GM23338 (cell line): ENCODE results near the gene CLPTM1L. TPM values are rescaled to one million over a fixed set of nuclear protein-coding genes. Genes with fewer than 3 reads are reported as not detected.

ENCODE experiments used
- ATAC-seq: fragments of 200-7000 bp; cut with Tn5 transposase; 3 replicates; pipeline ENCODE4 v1.9.1; 2020
- DNase-seq: peaks from one replicate; pipeline ENCODE4 v3.0.0-alpha.2; 2015; ENCODE audit warnings: low spot score
- H2AFZ ChIP-seq: fragments of 200-600 bp; sonication (generic); 2 replicates; pipeline ENCODE4 v1.8.0; 2016; ENCODE audit warnings: antibody characterized with exemption, mild to moderate bottlenecking, moderate library complexity
- H3F3A ChIP-seq: fragments of 200-600 bp; sonication (generic); replicated peaks from 2 replicates; pipeline ENCODE4 v1.8.0; 2017; ENCODE audit warnings: antibody characterized with exemption, mixed run types, low read depth
- H3K27ac ChIP-seq: fragments of 200-600 bp; sonication (generic); 2 replicates; pipeline ENCODE4 v1.6.1; 2016; ENCODE audit warnings: low read depth
- H3K27me3 ChIP-seq: fragments of 200-600 bp; sonication (generic); 2 replicates; pipeline ENCODE4 v1.8.0; 2016; ENCODE audit warnings: mild to moderate bottlenecking, mixed run types, moderate library complexity; ENCODE audit not compliant: insufficient read depth
- H3K36me3 ChIP-seq: fragments of 200-600 bp; sonication (generic); 2 replicates; pipeline ENCODE4 v1.8.0; 2016; ENCODE audit warnings: mild to moderate bottlenecking; ENCODE audit not compliant: insufficient read depth
- H3K4me1 ChIP-seq: fragments of 200-600 bp; sonication (generic); 2 replicates; pipeline ENCODE4 v1.8.0; 2016; ENCODE audit warnings: mild to moderate bottlenecking, moderate library complexity; ENCODE audit not compliant: insufficient read depth
- H3K4me2 ChIP-seq: fragments of 200-600 bp; sonication (generic); 2 replicates; pipeline ENCODE4 v1.7.1; 2017; ENCODE audit warnings: mixed run types
- H3K4me3 ChIP-seq: fragments of 200-600 bp; sonication (generic); 2 replicates; pipeline ENCODE4 v1.6.1; 2016; ENCODE audit warnings: mixed run types
- H3K79me2 ChIP-seq: fragments of 200-600 bp; sonication (generic); replicated peaks from 2 replicates; pipeline ENCODE4 v1.8.0; 2017; ENCODE audit warnings: mild to moderate bottlenecking; ENCODE audit not compliant: insufficient read depth
- H3K9me2 ChIP-seq: fragments of 200-600 bp; sonication (generic); 2 replicates; pipeline ENCODE4 v1.8.0; 2017; ENCODE audit not compliant: insufficient read depth
- H4K20me1 ChIP-seq: fragments of 200-600 bp; sonication (generic); replicated peaks from 2 replicates; pipeline ENCODE4 v1.8.0; 2017; ENCODE audit warnings: mild to moderate bottlenecking; ENCODE audit not compliant: insufficient read depth
- H3K27ac Mint-ChIP-seq: 2 replicates; pipeline ENCODE4 v1.8.0; 2020; ENCODE audit warnings: inconsistent platforms, mild to moderate bottlenecking, moderate library complexity, mixed read lengths
- H3K27me3 Mint-ChIP-seq: 3 replicates; pipeline ENCODE4 v1.8.0; 2022; ENCODE audit warnings: low read depth, mild to moderate bottlenecking, moderate library complexity, mixed read lengths, inconsistent platforms; ENCODE audit not compliant: insufficient read depth, poor library complexity
- H3K36me3 Mint-ChIP-seq: 3 replicates; pipeline ENCODE4 v1.8.0; 2021; ENCODE audit warnings: low read depth, mild to moderate bottlenecking, inconsistent platforms, moderate library complexity, mixed read lengths
- H3K4me1 Mint-ChIP-seq: 3 replicates; pipeline ENCODE4 v1.8.0; 2020; ENCODE audit warnings: mild to moderate bottlenecking, inconsistent platforms, mixed read lengths
- H3K4me3 Mint-ChIP-seq: 3 replicates; pipeline ENCODE4 v1.8.0; 2021; ENCODE audit warnings: moderate library complexity, mild to moderate bottlenecking, inconsistent platforms, mixed read lengths
- H3K9me3 Mint-ChIP-seq: 3 replicates; pipeline ENCODE4 v1.8.0; 2020; ENCODE audit warnings: moderate library complexity, mild to moderate bottlenecking, inconsistent platforms, mixed read lengths
- CREB1 ChIP-seq: fragments of 250-450 bp; sonication (Bioruptor Pico); IDR thresholded peaks from 2 replicates; pipeline ENCODE4 v1.5.0; 2020; ENCODE audit warnings: low read depth, mild to moderate bottlenecking, moderate library complexity
- CTCF ChIP-seq, 2 experiments: fragments of 200-600 bp in 1 of 2; sonication (generic) in 1 of 2; conservative IDR thresholded peaks; 2 replicates each; pipeline versions ENCODE4 v1.5.1 to v1.6.1; 2016 to 2017; ENCODE audit warnings: antibody characterized with exemption in 2 of 2, low read depth in 2 of 2, mild to moderate bottlenecking in 2 of 2, moderate library complexity in 1 of 2
- ETS1 ChIP-seq: IDR thresholded peaks from 2 replicates; pipeline ENCODE4 v1.6.1; 2016; ENCODE audit warnings: antibody characterized with exemption
- EZH2 ChIP-seq: fragments of 200-600 bp; sonication (generic); IDR thresholded peaks from one replicate; pipeline ENCODE4 v1.8.0; 2017; ENCODE audit warnings: antibody characterized with exemption, mild to moderate bottlenecking, low read depth; ENCODE audit not compliant: unreplicated experiment
- EZH2phosphoT487 ChIP-seq: fragments of 200-600 bp; sonication (generic); IDR thresholded peaks from one replicate; pipeline ENCODE4 v1.8.1; 2018; ENCODE audit warnings: antibody characterized with exemption; ENCODE audit not compliant: unreplicated experiment
- JUNB ChIP-seq: IDR thresholded peaks from one replicate; pipeline ENCODE4 v1.6.1; 2016; ENCODE audit warnings: antibody characterized with exemption; ENCODE audit not compliant: unreplicated experiment
- NANOG ChIP-seq: IDR thresholded peaks from 2 replicates; pipeline ENCODE4 v1.6.1; 2016; ENCODE audit warnings: antibody characterized with exemption, borderline replicate concordance
- POLR2AphosphoS5 ChIP-seq: IDR thresholded peaks from 2 replicates; pipeline ENCODE4 v1.6.1; 2016; ENCODE audit warnings: antibody characterized with exemption, low read depth
- REST ChIP-seq: IDR thresholded peaks from one replicate; pipeline ENCODE4 v1.6.1; 2018; ENCODE audit warnings: antibody characterized with exemption; ENCODE audit not compliant: unreplicated experiment
- STAT1 ChIP-seq: IDR thresholded peaks from one replicate; pipeline ENCODE4 v1.6.1; 2016; ENCODE audit warnings: antibody characterized with exemption; ENCODE audit not compliant: unreplicated experiment
- ZNF114 ChIP-seq: fragments of 250-450 bp; sonication (Bioruptor Pico); IDR thresholded peaks from 2 replicates; pipeline ENCODE4 v1.5.0; 2020; ENCODE audit warnings: mild to moderate bottlenecking, moderate library complexity
- ZNF331 ChIP-seq: fragments of 250-450 bp; sonication (Bioruptor Pico); IDR thresholded peaks from 2 replicates; pipeline ENCODE4 v1.5.0; 2020; ENCODE audit warnings: low read depth, mild to moderate bottlenecking, moderate library complexity
- ZNF462 ChIP-seq: fragments of 250-450 bp; sonication (Bioruptor Pico); IDR thresholded peaks from 2 replicates; pipeline ENCODE4 v1.5.0; 2020; ENCODE audit warnings: mild to moderate bottlenecking, moderate library complexity
- polyA plus RNA-seq: library from polyadenylated mRNA; unstranded; fragments of >200 nt; fragmentation: Nextera tagmentation; extraction: Ambion mirVana; gene quantifications from 2 replicates; pipeline ENCODE4 v1.2.1, GENCODE V29; 2016
- total RNA-seq: library from RNA; depleted of rRNA; stranded (reverse); fragments of >200 nt; shearing (Covaris generic); gene quantifications from 2 replicates; pipeline ENCODE4 v1.2.3, GENCODE V29; 2014

The CLPTM1L gene
- total and polyA plus RNA-seq, 2 experiments from 2014 or later: 39.9 to 110 TPM

- H3K27ac Mint-ChIP-seq: peak overlapping the region; percentile 88
- no peak for TF ChIP-seq NANOG
- TF ChIP-seq POLR2AphosphoS5: no peak
- TF ChIP-seq ZNF462: no peak
- no peak for TF ChIP-seq CREB1
- no peak for TF ChIP-seq CTCF (conservative IDR thresholded peaks at IDR 0.05; ENCODE audit: low read depth in 2 of 2)
- TF ChIP-seq JUNB: no peak
- TF ChIP-seq EZH2: no peak
- TF ChIP-seq STAT1: no peak
- TF ChIP-seq ZNF331 (CRISPR knock-in tag): no peak
- no peak for TF ChIP-seq ZNF114 (CRISPR knock-in tag)
- TF ChIP-seq EZH2phosphoT487: no peak
- TF ChIP-seq REST: no peak
- TF ChIP-seq ETS1: no peak
- H3K27ac ChIP-seq: peak overlapping the region; percentile 93
- no peak for DNase-seq
- peaks cover 35% of the 10 kb centered on the region for H3K4me1 Mint-ChIP-seq
- H2AFZ ChIP-seq: no peak overlapping the region
- peaks cover 23% of the 10 kb centered on the region for H3K4me1 ChIP-seq
- H3K4me3 ChIP-seq: peak overlapping the region; percentile 42; the same call in 1 of the 2 replicates
- no peaks in the 10 kb centered on the region for H3K79me2 ChIP-seq
- H3K36me3 ChIP-seq: no peaks in the 10 kb centered on the region; the same call in 1 of the 2 replicates
- peak overlapping the region; percentile 23 for H3K4me3 Mint-ChIP-seq
- peaks cover 11% of the 10 kb centered on the region for H3K27me3 Mint-ChIP-seq
- ATAC-seq: no peak
- H3K36me3 Mint-ChIP-seq: peaks cover 41% of the 10 kb centered on the region
- no peaks in the 10 kb centered on the region for H3K27me3 ChIP-seq
- H3K9me3 Mint-ChIP-seq: no peaks in the 10 kb centered on the region
- peak overlapping the region; percentile 68; the same call in 1 of the 2 replicates for H3K4me2 ChIP-seq
- H3K9me2 ChIP-seq: no peaks in the 10 kb centered on the region
- peaks cover 27% of the 10 kb centered on the region; the same call in 1 of the 2 replicates for H3F3A ChIP-seq
- peaks cover 4% of the 10 kb centered on the region; the same call in 1 of the 2 replicates for H4K20me1 ChIP-seq
Observed at GRCh38 chr5:1316588-1317340, 28.1 kb downstream of the CLPTM1L start.
